Measurements from ENCODE around the gene UBE2E2. TPM values are rescaled to one million over a fixed set of nuclear protein-coding genes. Genes with fewer than 3 reads are reported as not detected.

UBE2E2 gene
- total RNA-seq, result 20.4 and 25.8 TPM in 2 replicates

GRCh38 chr3:23202921-23203707 is at the start of gene UBE2E2:
Gene UBE2E2, plus strand, starts transcription at chr3:23203327.

All from bronchial smooth muscle cell (primary cell).